Psoas muscle (tissue), 8 donors: ENCODE measurements around the gene NRN1L. TPM values are rescaled to one million over a fixed set of nuclear protein-coding genes. Genes with fewer than 3 reads are reported as not detected.

ENCODE experiments used
- ATAC-seq, 4 donors: fragments of 200-7000 bp; cut with Tn5 transposase; one replicate each; pipeline ENCODE4 v1.9.1; 2020; ENCODE audit warnings: moderate library complexity in 3 of 4, mild to moderate bottlenecking in 2 of 4
- DNase-seq, 2 donors: peaks; one replicate each; pipeline ENCODE4 v3.0.0-alpha.2; 2020
- H3K27ac ChIP-seq: fragments of 200-600 bp; one replicate; pipeline ENCODE4 v1.8.0; 2022
- H3K27me3 ChIP-seq, 3 donors: fragments of 200-600 bp in 1 of 3; one replicate each; pipeline versions ENCODE4 v1.6.1 to v1.8.0; 2013 to 2022; ENCODE audit warnings: low read length in 2 of 3, mild to moderate bottlenecking in 2 of 3, moderate library complexity in 1 of 3; ENCODE audit not compliant: insufficient read depth in 3 of 3
- H3K36me3 ChIP-seq, 2 donors: fragments of 200-600 bp in 1 of 2; one replicate each; pipeline versions ENCODE4 v1.6.1 to v1.8.0; 2013 to 2022; ENCODE audit warnings: low read depth in 1 of 2, mild to moderate bottlenecking in 1 of 2, moderate library complexity in 1 of 2; ENCODE audit not compliant: insufficient read depth in 1 of 2
- H3K4me1 ChIP-seq: fragments of 200-600 bp; one replicate; pipeline ENCODE4 v1.8.0; 2022
- H3K4me3 ChIP-seq: fragments of 200-600 bp; one replicate; pipeline ENCODE4 v1.8.0; 2022; ENCODE audit warnings: mild to moderate bottlenecking
- H3K9me3 ChIP-seq: fragments of 200-600 bp; one replicate; pipeline ENCODE4 v1.8.0; 2022
- CTCF ChIP-seq: fragments of 200-600 bp; IDR thresholded peaks from one replicate; pipeline ENCODE4 v1.8.0; 2022; ENCODE audit warnings: antibody characterized with exemption
- WGBS, 3 donors: extraction: QIAGEN DNeasy Blood & Tissue Kit; methylation state at CpG; one replicate each; pipeline versions ENCODE4 v1.1.6 to v1.1.7; 2013; 5-methylcytosine and 5-hydroxymethylcytosine counted together
- intact Hi-C, 2 donors: fragments of 100-400 bp; cut with DNase I; formaldehyde crosslinking; loops; one replicate each; pipeline versions ENCODE4 v1.11.0 to v1.14.2; 2022
- polyA plus RNA-seq, 3 donors: library from polyadenylated mRNA; stranded (reverse); fragments of 200-250 nt; gene quantifications; one replicate each; pipeline ENCODE4 v1.2.3, GENCODE V29; 2013
- total RNA-seq, 4 donors: library from RNA; stranded (reverse); fragmentation: NEBNext Ultra II Directional in 2 of 4; extraction: Animal tissue kit (Norgen Biotek cat#: 25700) in 2 of 4; gene quantifications; one replicate each; pipeline versions ENCODE4 v1.2.1 to v1.2.4, GENCODE V29; 2021 to 2023
- donor health status: healthy with polysubstance abuse.
- donor health status: DM: no; HTN: no; CAD: no; lungs with moderate emphysema.
- donor health status: Bipolar disorder and iron deficiency.
- donor health status: healthy.
- donor health status: DM: yes; HTN: yes; CAD: no.
- donor health status: DM: no; HTN: no; CAD: no.
- donor health status: DM: no; HTN: no; CAD: no.
- donor health status: DM: yes; HTN: yes; CAD: no.

The NRN1L gene
- total and polyA plus RNA-seq, 7 donors: 0.23 to 1.1 (median 0.38) TPM; not detected in 2

DNA sequence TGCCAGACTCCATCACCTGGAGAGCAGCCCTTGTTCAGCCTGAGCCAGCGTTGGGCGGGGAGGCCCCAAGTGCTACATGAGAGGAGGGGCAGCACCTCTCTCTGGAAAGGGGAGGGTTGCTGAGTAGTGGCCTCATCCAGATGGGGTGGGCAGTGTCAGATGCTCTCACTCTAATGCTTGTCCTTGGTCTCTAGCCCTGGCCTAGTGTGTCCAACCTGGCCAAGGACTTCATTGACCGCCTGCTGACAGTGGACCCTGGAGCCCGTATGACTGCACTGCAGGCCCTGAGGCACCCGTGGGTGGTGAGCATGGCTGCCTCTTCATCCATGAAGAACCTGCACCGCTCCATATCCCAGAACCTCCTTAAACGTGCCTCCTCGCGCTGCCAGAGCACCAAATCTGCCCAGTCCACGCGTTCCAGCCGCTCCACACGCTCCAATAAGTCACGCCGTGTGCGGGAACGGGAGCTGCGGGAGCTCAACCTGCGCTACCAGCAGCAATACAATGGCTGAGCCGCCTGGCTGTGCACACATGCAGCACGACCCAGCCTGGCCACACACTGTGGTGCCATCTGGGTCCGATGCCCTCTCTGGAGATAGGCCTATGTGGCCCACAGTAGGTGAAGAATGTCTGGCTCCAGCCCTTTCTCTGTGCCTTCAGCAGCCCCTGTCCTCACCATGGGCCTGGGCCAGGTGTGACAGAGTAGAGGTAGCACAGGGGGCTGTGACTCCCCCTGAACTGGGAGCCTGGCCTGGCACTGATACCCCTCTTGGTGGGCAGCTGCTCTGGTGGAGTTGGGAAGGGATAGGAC lies 42.7 kb downstream of the NRN1L start:
- peaks cover 0 to 40% of the 10 kb centered on the region in 2 donors for H3K36me3 ChIP-seq
- WGBS, 3 donors: 85 to 91% (median 86%) methylated on average over 22 of the region's 22 CpGs
- DNase-seq (no peak), ATAC-seq (no peak)
- no peak for TF ChIP-seq CTCF
- H3K27me3 ChIP-seq: no peaks in the 10 kb centered on the region
- H3K27ac ChIP-seq: peak overlapping the region; percentile 83
- no peaks in the 10 kb centered on the region for H3K9me3 ChIP-seq
- no peak overlapping the region for H3K4me3 ChIP-seq
- intact Hi-C loops: loop anchor here (2.0 to 10.0 kb wide), 3 partner anchors 115 to 255 kb away; no protein-coding TSS in a partner anchor
- H3K4me1 ChIP-seq: peaks cover 48% of the 10 kb centered on the region

GRCh38 chr16:67928147-67928546 lies 43.5 kb downstream of the NRN1L start:
- Histone ChIP-seq H3K9me3 (no peaks in the 10 kb centered on the region), H3K27me3 (no peaks in the 10 kb centered on the region), H3K36me3 (peaks cover 0 to 40% of the 10 kb centered on the region in 2 donors), H3K4me1 (peaks cover 42% of the 10 kb centered on the region), H3K4me3 (no peak overlapping the region), H3K27ac (peak overlapping the region; percentile 83)
- intact Hi-C loops: loop anchor here (1.0 to 10.0 kb wide), 5 partner anchors 45 to 253 kb away; no protein-coding TSS in a partner anchor
- DNase-seq: no peak
- WGBS, 3 donors: 75 to 83% (median 79%) methylated on average over 7 of the region's 7 CpGs
- no peak for ATAC-seq
- TF ChIP-seq CTCF: no peak

DNA sequence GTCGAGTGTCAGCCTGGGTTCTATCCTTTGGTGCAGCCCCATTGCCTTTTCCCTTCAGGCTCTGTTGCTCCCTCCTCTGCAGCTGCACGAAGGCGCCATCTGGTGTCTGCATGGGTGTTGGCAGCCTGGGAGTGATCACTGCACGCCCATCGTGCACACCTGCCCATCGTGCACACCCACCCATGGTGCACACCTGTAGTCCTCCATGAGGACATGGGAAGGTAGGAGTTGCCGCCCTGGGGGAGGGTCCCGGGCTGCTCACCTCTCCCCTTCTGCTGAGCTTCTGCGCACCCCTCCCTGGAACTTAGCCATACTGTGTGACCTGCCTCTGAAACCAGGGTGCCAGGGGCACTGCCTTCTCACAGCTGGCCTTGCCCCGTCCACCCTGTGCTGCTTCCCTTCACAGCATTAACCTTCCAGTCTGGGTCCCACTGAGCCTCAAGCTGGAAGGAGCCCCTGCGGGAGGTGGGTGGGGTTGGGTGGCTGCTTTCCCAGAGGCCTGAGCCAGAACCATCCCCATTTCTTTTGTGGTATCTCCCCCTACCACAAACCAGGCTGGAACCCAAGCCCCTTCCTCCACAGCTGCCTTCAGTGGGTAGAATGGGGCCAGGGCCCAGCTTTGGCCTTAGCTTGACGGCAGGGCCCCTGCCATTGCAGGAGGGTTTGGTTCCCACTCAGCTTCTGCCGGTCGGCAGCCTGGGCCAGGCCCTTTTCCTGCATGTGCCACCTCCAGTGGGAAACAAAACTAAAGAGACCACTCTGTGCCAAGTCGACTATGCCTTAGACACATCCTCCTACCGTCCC lies 44.1 kb downstream of the NRN1L start:
- DNase-seq: peak; percentile 75 to 89
- Histone ChIP-seq H3K36me3 (peaks cover 0 to 36% of the 10 kb centered on the region in 2 donors), H3K4me1 (peaks cover 36% of the 10 kb centered on the region), H3K27ac (no peak overlapping the region), H3K27me3 (no peaks in the 10 kb centered on the region), H3K4me3 (no peak overlapping the region), H3K9me3 (no peaks in the 10 kb centered on the region)
- 45 to 47% (median 46%) methylated on average over 16 of the region's 16 CpGs for WGBS, 3 donors
- peak; percentile 64 to 79 (median 72) for ATAC-seq
- intact Hi-C loops: loop anchor here (1.0 to 10.0 kb wide), 5 partner anchors 46 to 254 kb away; no protein-coding TSS in a partner anchor
- TF ChIP-seq CTCF: peak; percentile 84

DNA sequence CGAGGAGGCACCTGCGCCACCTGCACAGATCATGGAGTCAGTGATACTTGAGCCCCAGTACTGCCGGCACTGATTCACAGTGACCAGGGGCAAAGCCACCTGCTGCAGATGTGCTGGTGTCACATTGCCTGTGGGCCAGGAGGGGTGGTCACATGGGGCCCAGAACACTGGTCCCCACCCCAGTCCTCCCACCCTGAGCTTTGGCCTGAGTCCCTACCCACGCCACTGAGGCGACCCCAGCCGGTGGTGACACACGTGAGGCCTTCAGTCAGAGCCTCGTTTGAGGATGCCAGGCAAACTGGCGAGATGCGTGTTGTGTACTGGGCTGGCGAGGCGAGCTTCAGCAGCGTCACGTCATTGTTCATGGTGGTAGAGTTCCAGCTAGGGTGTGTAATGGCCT lies 45.5 kb downstream of the NRN1L start:
- no peaks in the 10 kb centered on the region for H3K9me3 ChIP-seq
- WGBS, 3 donors: 83 to 86% (median 84%) methylated on average over 12 to 14 of the region's 14 CpGs
- DNase-seq (no peak), ATAC-seq (no peak)
- no peaks in the 10 kb centered on the region for H3K27me3 ChIP-seq
- H3K4me3 ChIP-seq: no peak overlapping the region
- peaks cover 0 to 36% of the 10 kb centered on the region in 2 donors for H3K36me3 ChIP-seq
- no peak for TF ChIP-seq CTCF
- H3K27ac ChIP-seq: no peak overlapping the region
- peaks cover 34% of the 10 kb centered on the region for H3K4me1 ChIP-seq
- intact Hi-C loops: loop anchor here in 1 of 2 donors (10.0 kb wide), 1 partner anchor 405 kb away; the partner anchor contains the start of gene RIPOR1
